HG03571 (cell line): ENCODE data around the gene HHAT.

ENCODE experiments used
- ATAC-seq: cut with Tn5 transposase; IDR thresholded peaks from one replicate; pipeline ENCODE4 v1.9.1; 2021; ENCODE audit not compliant: unreplicated experiment

The HHAT gene

DNA sequence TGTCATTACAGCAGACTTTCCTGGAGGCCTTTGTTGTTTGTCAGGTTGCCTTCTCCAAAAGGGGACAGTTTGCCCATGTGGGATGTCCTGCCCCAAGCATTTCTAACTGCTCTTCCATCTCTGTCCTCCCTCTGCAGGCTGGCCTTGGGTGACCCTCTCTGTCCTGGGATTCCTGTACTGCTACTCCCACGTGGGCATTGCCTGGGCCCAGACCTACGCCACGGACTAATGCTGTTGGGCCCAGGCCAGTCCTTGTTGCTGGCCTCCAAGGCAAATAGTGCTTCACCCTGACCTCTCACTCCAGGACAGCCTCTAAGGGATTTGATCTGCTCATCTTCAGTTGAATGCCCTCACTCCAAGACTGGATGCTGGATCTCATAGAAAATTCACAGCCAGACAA is 345.4 kb downstream of the HHAT start:
- no peak for ATAC-seq

DNA sequence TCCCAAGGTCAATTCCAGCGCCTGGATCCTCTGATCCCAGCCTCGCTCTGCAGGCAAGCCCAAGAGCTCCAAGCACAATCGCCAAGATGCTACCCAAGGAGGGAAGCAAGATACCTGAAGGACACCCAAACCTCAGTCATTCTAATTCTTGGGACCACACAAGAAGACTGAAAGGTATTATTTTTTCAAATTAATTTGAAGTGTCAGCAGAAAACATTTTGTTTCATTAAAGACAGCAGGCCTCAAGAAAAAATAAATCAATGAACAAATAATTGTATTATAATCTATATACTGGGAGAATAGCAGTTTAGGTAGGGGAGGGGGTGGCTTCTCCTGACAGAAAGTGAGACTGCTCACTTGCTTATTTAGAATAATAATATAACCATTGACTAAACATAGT is 347.8 kb downstream of the HHAT start:
- no peak for ATAC-seq

DNA sequence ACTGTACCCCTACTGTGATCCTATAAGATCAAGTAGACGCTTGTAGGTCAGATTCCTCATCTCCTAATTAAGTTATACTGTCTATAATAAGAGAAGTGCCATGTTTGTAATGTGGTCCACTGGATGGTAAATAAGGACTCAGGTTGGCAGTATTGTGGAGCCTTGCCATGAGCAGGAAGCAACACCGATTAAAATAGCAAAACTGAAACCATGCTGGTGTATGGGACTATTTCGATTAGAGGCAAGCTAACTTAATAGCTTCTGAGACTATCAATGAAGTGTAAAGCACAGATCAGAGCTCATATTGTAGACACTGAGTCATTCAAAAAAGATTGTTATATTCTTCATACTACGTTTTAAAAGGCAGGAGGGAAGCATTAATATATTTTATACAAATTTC is 348.8 kb downstream of the HHAT start:
- no peak for ATAC-seq

DNA sequence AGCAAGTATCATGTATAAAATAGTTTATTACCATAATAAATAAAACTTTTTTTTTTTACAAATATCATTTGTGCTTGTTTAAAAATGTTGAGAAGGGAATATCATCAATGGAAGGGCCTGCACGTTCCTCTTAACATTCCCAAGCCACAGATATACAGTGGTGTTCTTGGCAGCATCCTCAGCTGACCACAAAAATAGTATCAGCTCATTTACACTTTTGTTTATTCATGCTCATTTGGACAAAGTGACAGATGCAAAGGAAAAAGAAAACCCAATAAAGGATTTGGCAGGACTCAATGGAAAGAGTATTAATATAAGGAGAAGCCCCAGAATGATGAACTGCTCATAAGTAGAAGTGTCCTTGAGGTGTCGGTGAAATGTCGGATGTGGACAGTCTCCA is 349.6 kb downstream of the HHAT start:
- no peak for ATAC-seq

DNA sequence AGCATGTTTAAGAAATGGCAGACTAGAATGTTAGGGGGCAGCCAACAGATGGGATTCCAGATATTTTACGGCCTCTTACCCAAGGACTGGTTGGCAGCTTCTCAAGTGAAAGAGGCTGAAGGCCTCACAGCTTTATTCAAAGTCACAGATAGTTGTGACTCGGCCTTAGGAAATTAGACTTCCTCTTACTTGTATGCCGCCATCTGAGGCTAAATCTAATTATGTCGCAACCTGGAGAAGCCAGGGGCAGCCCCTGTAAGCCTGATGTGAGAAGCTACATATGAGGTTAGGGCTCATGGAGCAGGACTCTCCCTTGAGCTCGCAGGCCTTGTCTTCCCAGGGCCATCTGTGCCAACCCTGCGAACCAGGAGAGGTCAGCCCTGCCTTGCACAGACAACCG is 352.5 kb downstream of the HHAT start:
- no peak for ATAC-seq

DNA sequence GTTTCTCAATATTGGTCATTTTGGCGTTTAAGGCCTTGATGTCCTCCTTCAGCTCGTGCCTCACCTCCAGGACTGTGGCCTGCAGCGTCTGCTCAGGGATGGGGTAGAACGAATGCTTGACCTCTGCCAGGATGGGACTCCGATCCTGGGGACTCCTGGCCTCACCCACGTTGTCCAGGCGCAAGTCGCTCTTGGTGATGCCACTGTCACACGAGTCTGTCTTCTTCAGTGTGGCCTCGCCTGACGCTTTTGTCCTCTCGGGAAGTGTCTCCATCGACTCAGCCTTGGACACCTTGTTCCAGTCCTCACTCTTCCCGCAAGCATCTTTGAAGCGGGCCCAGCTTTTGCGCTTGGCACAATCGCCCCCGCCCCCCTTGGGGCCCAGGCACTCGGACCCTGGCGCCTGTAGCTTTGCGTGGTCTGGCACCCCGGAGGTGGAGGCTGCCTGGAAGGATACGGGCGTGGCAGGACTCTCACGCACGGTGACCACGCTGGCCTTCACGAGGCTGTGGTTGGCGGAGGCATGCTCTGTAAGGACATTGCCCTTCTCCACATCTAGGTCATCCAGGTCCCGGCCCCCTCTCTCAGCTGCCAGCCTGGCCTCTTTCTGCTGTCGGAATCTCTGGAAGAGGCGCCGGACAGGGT is 354.8 kb downstream of the HHAT start:
- no peak for ATAC-seq

DNA sequence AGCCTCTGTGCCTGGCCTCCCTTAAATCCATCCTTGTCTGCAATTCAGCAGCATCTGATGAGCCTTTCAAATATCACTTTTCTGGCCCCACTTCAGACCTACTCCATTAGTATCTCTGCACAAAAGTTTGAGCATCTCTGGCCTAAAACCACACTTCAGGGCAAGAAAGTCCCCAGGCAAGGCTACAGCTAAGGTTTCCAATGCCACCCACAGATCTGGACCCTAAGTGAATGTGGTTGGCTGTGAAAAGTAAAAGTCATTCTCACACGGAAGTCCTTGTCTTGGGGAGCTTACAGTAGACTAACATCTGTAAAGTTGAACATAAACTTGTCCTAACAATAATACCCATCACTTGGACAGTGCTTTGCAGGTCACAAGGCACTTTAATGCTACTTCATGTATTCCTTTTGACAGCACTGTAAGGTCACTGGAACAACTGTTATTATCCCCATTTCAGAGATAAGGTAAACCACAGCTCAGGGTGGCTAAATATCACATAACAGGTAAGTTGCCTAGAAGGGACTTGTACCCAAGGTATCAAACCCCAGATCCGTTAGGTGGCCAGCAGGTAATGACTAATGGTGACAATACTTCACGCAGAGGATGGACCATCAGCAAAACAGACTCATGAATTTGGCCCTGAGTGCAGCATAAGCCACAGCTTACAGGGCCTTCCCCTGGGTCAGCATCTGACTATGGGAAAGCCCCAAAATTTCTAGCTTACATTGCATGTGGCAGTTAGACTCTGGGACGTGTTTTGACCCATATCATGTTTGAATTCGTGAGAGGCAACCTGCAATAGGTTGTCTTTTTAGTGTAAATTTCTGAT is 356.0 kb downstream of the HHAT start:
- peak; percentile 81 for ATAC-seq

DNA sequence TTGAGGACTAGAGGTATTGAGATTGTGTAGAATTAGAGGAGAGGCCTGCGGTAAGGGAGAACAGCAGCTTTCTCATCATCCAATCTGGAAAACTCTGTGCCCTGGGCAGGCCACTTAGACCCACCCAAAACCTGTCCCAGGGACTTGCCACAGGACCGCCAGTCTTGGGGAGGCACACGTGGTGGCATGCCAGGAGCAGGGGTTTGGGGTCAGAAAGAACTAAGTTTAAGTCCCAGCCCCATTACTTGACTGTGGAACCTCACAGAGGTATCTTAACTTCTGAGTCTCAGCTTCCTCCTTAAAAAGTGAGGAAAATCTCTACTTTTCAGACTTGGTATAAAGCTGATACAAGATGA is 356.6 kb downstream of the HHAT start:
- ATAC-seq: peak; percentile 6

DNA sequence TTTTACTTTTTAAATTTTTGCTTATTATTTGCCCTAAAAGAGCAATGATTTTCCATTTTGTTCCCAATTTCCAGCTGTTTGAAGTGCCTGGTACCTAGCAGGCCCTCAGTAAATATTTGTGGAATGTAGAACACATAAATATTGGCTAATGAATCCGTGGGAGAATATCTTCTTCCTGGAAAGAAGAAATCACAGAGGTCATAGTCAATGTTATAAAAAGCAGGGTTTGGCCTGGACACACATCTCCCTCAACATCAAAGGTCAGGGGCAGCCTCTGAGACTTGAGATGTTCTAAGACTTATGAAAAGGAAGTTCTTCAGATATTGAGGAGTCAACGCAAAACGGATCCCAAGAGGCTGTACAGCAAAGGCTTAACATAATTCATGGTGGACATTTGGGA is 358.1 kb downstream of the HHAT start:
- no peak for ATAC-seq

DNA sequence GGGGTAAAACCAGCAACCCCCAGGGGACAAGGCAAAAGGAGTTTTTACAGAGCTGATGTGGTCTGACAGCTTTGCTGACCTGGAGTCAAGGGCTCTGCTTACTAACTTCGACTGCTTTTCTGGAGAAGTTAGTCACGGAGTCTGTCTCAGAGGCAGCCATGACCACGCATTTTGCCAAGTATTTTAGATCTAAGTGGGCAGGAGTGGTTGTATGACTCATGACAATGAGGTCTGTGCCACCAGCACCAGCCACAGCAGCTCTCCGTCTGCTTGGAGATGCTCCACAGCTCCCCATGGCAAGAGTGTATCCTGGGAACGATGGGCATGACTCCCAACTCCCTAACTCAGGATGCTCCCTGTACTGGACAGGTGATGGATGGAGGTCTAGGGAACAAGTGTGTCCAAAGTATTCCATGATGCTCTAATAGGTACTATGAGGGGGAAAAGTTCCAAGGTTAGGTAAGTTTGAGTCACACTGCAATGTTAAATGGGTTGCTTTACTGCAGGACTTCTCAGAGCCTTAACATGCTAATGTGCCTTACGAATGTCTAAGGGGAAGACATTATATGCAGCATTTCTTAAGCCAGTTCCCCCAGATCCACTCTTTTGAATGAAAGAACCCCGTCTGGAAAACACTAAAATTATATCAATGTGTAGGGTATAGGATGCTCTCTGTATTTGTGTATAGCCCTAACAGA is 359.0 kb downstream of the HHAT start:
- ATAC-seq: no peak

DNA sequence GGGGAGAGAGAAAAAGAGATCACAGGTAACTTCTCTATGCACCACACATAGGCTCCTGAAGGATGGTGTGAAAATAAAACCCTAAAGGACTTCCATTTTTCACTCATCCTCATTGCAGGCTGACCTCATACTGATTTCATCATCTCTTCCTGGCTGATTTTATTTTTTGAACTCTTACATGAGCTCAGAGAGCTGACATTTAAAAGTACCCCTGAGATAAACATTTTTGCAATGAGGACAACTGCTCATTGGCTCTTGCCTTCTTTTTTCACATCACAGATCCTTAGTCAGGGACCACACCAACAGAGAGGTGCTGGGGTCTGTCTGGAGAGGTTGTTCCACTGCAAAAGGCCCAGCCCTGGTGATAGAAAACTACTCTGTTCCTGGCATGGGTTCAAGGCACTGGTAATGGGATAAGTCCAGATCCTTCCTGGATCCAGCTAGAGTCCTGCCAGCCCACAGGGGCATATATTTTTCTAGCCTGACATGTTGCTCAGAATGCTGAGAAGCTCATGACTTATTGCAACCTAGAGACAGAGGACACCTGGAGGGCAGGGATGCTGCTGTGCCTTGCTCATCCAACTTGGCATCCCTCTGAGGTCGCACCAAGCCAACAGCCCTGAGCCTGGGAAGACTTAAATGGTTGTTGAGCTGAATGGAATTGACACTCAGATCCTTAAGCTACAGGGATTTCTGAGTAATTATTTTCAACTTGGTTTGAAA is 360.0 kb downstream of the HHAT start:
- ATAC-seq: no peak

DNA sequence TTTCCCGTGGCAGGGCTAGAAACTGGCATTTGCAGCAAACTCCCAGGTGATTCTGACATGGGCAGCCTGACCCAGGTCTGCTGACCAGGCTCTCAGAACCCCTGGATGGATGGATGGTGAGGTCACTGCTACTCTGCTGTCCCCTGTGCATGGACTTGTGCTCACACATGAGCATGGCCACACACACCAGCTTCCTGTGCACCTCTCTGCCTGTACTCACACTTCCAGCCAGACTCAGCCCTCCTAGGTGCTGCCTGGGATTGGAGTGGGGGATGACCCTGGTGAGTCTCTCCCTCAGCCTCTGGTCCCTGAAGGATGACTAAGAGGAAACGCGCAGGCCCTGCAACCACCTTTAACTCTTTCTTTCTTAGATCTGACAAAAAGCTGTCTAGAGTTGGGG is 361.1 kb downstream of the HHAT start:
- no peak for ATAC-seq

DNA sequence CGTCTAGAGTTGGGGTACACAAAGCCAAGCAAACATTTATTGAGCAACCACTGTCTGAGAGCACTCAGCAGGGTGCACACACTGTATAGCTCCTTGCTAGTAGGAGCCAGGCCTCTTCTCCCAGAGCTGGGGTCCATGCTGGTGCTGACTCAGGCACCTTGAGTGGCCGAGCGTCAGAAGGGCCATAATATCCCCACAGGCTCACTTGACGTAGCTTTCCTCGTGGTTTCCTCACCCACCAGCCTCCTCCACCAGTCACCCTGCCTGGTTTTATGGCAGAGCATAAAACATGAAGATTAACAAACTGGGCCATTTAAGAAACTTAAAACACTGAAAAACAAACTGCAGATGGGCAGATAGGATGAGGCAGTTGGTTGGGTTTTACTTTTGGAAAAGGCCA is 361.5 kb downstream of the HHAT start:
- no peak for ATAC-seq

DNA sequence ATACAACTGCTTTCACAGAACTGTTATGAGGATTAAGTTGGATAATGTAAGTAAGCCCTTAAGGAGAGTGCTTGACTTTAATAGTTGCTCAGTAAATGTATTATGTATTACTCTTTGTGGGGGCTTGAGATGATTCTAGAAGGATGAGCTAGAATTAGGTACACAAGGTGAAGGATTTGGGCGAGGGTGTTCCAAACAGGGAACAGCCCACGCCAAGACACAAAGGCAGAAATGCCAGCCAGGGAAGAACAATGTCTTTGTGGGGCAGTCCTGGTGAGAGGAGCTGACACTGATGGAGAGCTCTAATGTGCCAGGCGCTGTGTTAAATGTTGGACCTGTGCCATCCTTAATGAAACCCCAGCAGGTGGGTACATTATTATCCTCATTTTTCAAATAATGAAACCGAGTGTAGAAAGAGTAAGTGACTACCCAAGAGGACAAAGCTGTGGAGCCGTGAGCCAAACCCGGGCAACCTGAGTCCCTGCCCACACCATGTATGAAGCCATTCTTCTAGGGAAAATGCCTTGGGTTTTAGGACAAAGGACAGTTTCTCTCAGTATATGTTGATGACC is 362.4 kb downstream of the HHAT start:
- no peak for ATAC-seq

DNA sequence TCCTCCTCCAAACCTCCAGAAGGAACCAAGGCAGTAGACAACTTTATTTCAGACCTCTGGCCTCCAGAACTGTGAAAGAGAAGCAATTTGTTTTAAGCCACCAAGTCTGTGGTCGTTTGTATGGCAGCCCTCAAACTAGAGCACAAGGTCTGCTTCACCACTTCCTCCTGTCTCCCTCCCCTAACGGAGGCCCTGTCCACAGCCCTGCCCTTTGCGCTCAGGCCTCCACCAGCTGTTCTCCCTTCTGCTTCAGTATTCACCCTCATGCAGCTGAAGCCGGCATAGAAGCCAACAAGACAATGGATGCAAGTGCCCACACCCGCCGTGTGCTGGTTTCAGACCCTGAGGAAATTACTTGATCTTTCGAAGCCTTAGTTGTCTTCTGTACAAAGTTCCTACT is 364.1 kb downstream of the HHAT start:
- peak; percentile 47 for ATAC-seq

DNA sequence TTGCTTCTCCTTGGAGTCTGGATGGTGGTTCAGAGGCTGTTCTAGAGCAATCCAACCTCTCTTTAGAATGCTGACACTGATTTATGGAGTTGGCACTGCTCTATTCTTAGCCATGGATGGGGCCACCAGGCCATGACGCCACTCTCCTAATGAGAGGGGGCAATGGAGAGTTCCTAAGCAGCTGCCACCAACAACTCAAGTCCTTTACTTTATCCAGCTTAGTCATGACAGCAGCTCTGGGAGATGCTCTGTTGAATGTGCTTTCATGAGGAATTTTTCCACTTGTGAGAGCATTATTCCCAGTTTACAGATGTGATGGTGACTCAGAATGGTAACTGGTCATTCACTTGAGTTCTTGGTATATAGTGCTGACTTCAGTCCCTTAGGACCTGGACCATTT is 366.3 kb downstream of the HHAT start:
- ATAC-seq: no peak

DNA sequence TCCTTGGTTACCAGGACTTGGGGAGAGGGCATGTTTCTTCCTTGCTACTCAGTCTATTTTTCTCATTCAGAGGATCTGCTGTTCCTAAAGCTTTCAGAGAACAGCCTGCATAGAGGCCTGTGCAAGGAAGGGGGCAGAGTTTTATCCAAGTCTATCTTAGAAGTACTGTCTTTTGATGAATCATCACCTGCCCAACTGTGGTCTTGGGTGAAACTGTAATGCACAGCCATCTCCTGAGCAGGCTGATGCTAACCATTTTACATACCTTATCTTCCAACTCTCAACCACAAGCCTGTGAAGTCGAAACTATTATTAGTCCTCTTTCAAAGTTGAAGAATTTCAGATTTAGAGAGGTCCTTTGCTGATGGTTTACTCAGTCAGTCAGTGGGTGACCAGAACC is 368.0 kb downstream of the HHAT start:
- peak; percentile 89 for ATAC-seq

DNA sequence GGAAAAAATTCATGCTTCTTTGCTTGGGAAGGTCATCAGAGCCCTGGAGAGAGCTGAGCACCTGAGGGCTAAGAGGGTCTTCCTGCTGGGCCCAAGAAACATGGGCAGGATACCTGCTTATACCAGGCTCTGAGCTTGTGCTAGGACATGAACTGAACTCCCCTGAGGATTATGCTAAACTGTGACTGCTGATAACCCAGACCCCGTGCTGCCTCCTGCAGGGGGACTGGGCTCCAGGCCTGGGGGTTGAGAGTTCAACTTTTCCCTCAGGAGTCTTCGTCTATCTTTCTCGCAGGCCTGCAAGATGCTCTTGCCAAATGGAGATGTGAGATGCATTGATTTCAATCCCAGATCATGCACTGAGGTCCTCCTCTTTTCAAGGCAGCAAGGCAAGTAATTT is 368.5 kb downstream of the HHAT start:
- ATAC-seq: no peak

DNA sequence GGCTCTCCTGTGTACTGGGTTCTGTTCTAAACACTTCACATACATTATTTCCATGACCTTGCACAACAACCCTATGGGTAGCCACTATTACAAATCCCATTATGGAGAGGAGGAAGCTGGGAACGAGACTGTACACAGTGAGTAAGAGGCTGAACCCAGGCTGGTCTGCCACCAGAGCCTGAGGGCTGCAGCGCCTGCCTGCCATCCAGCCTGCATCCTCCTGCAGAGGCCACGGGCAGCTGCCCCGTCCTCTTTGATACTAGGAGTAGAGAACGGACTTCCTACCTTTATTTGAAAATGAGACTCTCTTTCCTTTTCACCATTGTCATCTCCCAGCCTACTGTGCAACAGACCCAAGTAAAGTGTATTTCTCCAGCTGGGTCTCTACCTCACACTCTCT is 370.0 kb downstream of the HHAT start:
- ATAC-seq: no peak

DNA sequence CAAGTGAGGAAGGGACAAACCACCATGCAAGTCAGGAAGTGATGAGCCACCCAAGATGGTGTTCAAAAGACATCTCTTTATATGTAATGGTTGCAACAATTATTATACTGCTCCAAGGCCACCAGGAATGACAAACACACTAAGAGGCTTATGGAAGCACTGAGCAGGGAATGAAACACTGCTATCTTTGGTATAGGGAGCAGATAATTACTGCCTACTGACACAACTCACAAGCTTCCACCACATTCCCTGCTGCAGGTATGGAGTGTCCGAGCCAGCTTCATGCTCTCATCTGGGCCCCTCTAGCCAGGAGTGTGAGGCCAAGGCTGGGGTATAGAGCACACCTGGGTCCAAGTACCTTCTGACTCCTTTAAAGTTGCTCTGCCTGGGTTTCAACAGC is 371.4 kb downstream of the HHAT start:
- no peak for ATAC-seq

DNA sequence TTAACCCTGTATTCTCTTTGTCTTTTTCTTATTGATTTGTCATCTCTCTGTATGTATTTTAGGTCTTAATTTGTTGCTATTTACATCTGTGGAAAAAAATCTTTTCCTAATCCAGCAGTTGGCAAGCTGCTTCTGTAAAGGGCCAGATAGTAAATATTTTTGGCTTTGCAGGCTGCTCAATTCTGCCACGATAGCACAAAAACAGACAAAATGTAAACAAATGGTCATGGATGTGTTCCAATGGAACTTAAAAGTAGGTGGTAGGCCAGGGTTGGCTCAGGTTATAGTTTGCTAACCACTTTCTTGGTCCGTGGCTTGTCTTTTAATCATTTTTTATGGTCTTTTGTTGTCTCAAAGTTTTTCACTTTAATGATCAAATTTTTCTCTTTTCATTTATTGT is 371.8 kb downstream of the HHAT start:
- no peak for ATAC-seq
